ENCODE data around the gene DENND2C. TPM values are rescaled to one million over a fixed set of nuclear protein-coding genes. Genes with fewer than 3 reads are reported as not detected.

The DENND2C gene, protein sequence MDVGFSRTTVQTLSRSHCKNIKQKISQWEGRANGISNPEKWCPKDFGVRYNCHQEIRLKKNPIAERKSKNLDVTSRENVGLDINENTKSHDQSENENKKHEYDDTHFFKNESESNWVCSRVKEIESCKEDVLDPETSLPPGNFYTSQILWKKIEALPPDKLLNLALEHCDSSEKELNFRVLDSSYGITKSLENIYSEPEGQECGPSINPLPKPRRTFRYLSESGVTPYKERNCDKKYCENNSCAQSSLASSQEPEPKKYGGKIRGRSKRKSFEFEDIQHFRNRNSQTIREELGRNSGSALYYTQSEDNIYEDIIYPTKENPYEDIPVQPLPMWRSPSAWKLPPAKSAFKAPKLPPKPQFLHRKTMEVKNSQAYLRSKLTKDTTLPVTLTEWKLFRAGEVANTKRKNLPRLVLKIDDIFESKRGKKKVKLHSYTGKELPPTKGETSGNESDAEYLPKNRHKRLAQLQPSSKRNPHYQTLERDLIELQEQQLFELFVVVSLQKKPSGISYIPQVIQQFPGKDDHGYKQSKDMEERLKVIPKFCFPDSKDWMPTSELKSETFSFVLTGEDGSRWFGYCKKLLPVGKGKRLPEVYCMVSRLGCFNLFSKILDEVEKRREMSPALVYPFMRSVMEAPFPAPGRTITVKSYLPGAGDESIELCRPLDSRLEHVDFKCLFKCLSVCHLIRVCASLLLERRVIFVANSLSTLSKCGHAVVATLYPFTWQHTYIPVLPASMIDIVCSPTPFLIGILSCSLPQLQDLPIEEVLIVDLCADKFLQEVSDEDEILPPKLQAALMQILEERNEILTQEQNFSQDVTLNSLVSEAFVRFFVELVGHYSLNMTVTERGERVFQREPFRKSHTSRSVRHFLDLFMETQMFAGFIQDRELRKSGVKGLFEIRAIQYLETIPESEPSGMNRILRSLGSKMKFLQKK
- 10 to 100 TPM; 15.0 to 18.8 TPM for total RNA-seq
- 10.5 TPM for polyA plus RNA-seq (ENCODE audit: insufficient read depth, low read depth, low replicate concordance)
- long read RNA-seq, donor 1, result 0 reads
- long read RNA-seq, donor 2, result 0 reads

DNA sequence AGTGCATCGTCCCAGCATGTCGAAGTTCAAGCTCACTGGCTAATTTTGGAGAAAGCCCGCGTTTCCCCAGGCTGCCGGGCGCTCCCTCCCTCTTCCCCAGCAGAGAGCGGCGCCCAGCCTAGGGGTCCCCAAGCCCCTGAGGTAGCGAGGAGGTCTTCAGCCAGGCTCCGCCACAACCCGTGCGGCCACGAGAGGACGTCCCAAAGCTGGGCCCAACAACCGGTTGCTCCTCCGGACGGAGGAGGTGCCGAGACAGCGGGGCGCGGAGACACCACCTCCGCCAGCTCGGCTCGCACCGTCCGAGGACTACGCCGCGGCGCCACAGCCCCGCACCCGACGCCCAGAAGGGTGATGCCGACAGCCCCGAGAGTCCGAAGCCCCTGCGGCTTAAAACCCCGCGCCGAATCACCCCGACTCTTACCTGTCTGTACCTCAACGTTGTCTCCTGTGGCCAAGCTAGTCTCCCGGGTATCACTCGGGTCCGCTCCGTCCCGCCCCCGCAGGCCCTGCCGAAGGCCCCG is at the start of gene DENND2C:
Gene DENND2C, minus strand, starts transcription at position 488 of the 521 bp plus-strand sequence. CDS start 44,065 bp downstream, outside the sequence.
- Histone ChIP-seq H3K36me3 (ENCODE audit: low read depth, missing control alignments) (no peaks in the 10 kb centered on the region), H3K27ac (peak within 1 kb of the TSS; percentile 62 to 71), H3K4me1 (no peaks in the 10 kb centered on the region), H3K9me3 (no peaks in the 10 kb centered on the region), H3K4me3 (peak within 1 kb of the TSS; percentile 81 to 82), H3K27me3 (no peaks in the 10 kb centered on the region)
- no peak for DNase-seq
- whole genome bisulfite sequencing, 2 donors, result 0% methylated on average over 14 to 50 of the region's 50 CpGs
- TF ChIP-seq POLR2A (IDR thresholded peaks at IDR 0.05), result no peak
- no peak for TF ChIP-seq CTCF (IDR thresholded peaks at IDR 0.05)
- intact Hi-C loops (cut with DNase I; ENCODE audit: low total_unique reads), result no loop called here

DNA sequence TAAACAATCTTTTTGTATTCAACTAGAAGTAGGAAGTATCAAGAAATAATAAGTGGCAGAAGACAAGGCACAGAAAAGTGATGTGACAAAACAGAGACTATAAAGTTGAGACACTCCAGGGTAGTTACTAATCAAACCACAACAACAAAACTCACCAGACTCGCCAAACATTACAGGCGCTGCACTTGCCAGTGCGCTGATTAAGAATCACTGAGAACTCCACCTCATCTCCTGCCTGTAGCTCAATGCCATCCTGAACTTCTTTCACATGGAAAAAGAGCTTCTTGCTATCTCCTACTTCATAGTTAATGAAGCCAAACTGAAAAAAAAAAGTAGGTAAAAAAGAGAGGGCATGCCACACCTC is 49.6 kb upstream of the DENND2C start:
- TF ChIP-seq POLR2A (IDR thresholded peaks at IDR 0.05), result no peak
- no peak for TF ChIP-seq CTCF (IDR thresholded peaks at IDR 0.05)
- Histone ChIP-seq H3K36me3 (ENCODE audit: low read depth, missing control alignments) (no peaks in the 10 kb centered on the region), H3K27ac (no peak overlapping the region)

GRCh38 chr1:114718661-114719423 is 49.0 kb upstream of the DENND2C start:
- H3K4me3 ChIP-seq, result no peak overlapping the region
- no peaks in the 10 kb centered on the region for H3K36me3 ChIP-seq (ENCODE audit: low read depth, missing control alignments)
- 92 to 94% methylated on average over 10 to 11 of the region's 11 CpGs for WGBS, 2 donors
- H3K27ac ChIP-seq, result no peak overlapping the region
- no peaks in the 10 kb centered on the region for H3K27me3 ChIP-seq
- H3K4me1 ChIP-seq, result peaks cover 9% of the 10 kb centered on the region
- intact Hi-C loops (cut with DNase I; ENCODE audit: low total_unique reads), result no loop called here
- no peaks in the 10 kb centered on the region for H3K9me3 ChIP-seq
- TF ChIP-seq POLR2A (IDR thresholded peaks at IDR 0.05) (no peak), CTCF (IDR thresholded peaks at IDR 0.05) (no peak)
- DNase-seq, result no peak

More for the DNA sequence above, 49.6 kb upstream of the DENND2C start:
- no peak for DNase-seq
- WGBS, 2 donors, result 88 to 93% methylated on average over 3 of the region's 3 CpGs
- Histone ChIP-seq H3K4me1 (peaks cover 9% of the 10 kb centered on the region), H3K9me3 (no peaks in the 10 kb centered on the region), H3K4me3 (no peak overlapping the region), H3K27me3 (no peaks in the 10 kb centered on the region)
- intact Hi-C loops (cut with DNase I; ENCODE audit: low total_unique reads), result no loop called here

Data from testis (tissue), 5 donors.